Myocyte (in vitro differentiated cells): ENCODE results near the gene KCNIP4. TPM values are rescaled to one million over a fixed set of nuclear protein-coding genes. Genes with fewer than 3 reads are reported as not detected.

Experiments used
- DNase-seq: peaks from one replicate; pipeline ENCODE4 v3.0.0-alpha.2; 2012; ENCODE audit warnings: low read depth
- total RNA-seq: library from RNA; depleted of rRNA; stranded (reverse); fragments of >200 nt; gene quantifications from 2 replicates; pipeline ENCODE4 v1.2.3, GENCODE V29; 2014

The KCNIP4 gene
- total RNA-seq, 1 donor from 2014 or later, result not detected

GRCh38 chr4:21097865-21098264 is 850.7 kb downstream of the KCNIP4 start:
- DNase-seq, result no peak

GRCh38 chr4:21097026-21097425 is 851.5 kb downstream of the KCNIP4 start:
- no peak for DNase-seq

GRCh38 chr4:21092531-21092930 is 856.0 kb downstream of the KCNIP4 start:
- no peak for DNase-seq

GRCh38 chr4:21090094-21090666 is 858.4 kb downstream of the KCNIP4 start:
- no peak for DNase-seq

- DNase-seq, result no peak
These were observed 865.2 kb downstream of the KCNIP4 start for GRCh38 chr4:21083413-21083812.

- no peak for DNase-seq
These were observed 870.6 kb downstream of the KCNIP4 start for GRCh38 chr4:21077967-21078366.

GRCh38 chr4:21067351-21067750 is 881.2 kb downstream of the KCNIP4 start:
- DNase-seq, result no peak

- no peak for DNase-seq
These were observed 886.7 kb downstream of the KCNIP4 start for GRCh38 chr4:21061902-21062301.

- DNase-seq, result no peak
These were observed 902.4 kb downstream of the KCNIP4 start for GRCh38 chr4:21046141-21046540.

- DNase-seq, result no peak
These were observed 903.5 kb downstream of the KCNIP4 start for GRCh38 chr4:21045119-21045518.

- DNase-seq, result no peak
These were observed 906.9 kb downstream of the KCNIP4 start for GRCh38 chr4:21041708-21042107.

- DNase-seq, result no peak
These were observed 913.8 kb downstream of the KCNIP4 start for GRCh38 chr4:21034728-21035127.

GRCh38 chr4:21032089-21032645 is 916.4 kb downstream of the KCNIP4 start:
- no peak for DNase-seq

GRCh38 chr4:21018817-21019216 is 929.8 kb downstream of the KCNIP4 start:
- no peak for DNase-seq

GRCh38 chr4:21013501-21013900 is 935.1 kb downstream of the KCNIP4 start:
- DNase-seq, result no peak

GRCh38 chr4:21012851-21013331 is 935.7 kb downstream of the KCNIP4 start:
- no peak for DNase-seq

GRCh38 chr4:21011106-21011505 is 937.5 kb downstream of the KCNIP4 start:
- DNase-seq, result no peak

GRCh38 chr4:21009956-21010355 is 938.6 kb downstream of the KCNIP4 start:
- no peak for DNase-seq

GRCh38 chr4:21005647-21006046 is 942.9 kb downstream of the KCNIP4 start:
- DNase-seq, result no peak

- no peak for DNase-seq
These were observed 945.6 kb downstream of the KCNIP4 start for GRCh38 chr4:21002976-21003375.

- no peak for DNase-seq
These were observed 946.3 kb downstream of the KCNIP4 start for GRCh38 chr4:21002286-21002685.

- DNase-seq, result no peak
These were observed 947.1 kb downstream of the KCNIP4 start for GRCh38 chr4:21001490-21001889.

GRCh38 chr4:20997886-20998285 is 950.7 kb downstream of the KCNIP4 start:
- DNase-seq, result no peak
